ENCODE data around the gene RPS6KL1. TPM values are rescaled to one million over a fixed set of nuclear protein-coding genes. Genes with fewer than 3 reads are reported as not detected.

The RPS6KL1 gene, protein sequence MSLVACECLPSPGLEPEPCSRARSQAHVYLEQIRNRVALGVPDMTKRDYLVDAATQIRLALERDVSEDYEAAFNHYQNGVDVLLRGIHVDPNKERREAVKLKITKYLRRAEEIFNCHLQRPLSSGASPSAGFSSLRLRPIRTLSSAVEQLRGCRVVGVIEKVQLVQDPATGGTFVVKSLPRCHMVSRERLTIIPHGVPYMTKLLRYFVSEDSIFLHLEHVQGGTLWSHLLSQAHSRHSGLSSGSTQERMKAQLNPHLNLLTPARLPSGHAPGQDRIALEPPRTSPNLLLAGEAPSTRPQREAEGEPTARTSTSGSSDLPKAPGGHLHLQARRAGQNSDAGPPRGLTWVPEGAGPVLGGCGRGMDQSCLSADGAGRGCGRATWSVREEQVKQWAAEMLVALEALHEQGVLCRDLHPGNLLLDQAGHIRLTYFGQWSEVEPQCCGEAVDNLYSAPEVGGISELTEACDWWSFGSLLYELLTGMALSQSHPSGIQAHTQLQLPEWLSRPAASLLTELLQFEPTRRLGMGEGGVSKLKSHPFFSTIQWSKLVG
- 1.0 TPM for polyA plus RNA-seq (2012; ENCODE audit: low read depth, missing spikeins)

GRCh38 chr14:74922752-74923401, at the start of gene RPS6KL1:
TSS of gene RPS6KL1 (minus strand) at chr14:74923260. CDS start at chr14:74921541, 1,719 bp downstream.
- peak; percentile 97 for FAIRE-seq

GRCh38 chr14:74968811-74969210, 45.8 kb upstream of the RPS6KL1 start:
- no peak for DNase-seq (ENCODE audit: insufficient read length, low spot score)
- no peak for TF ChIP-seq POLR2A (IDR thresholded peaks at IDR 0.05; ENCODE audit: low read depth, low read length)
- TF ChIP-seq SPI1 (IDR thresholded peaks at IDR 0.05; ENCODE audit: low read depth, low read length), result no peak
- no peak for TF ChIP-seq TAF1 (IDR thresholded peaks at IDR 0.05; ENCODE audit: low read depth, low read length)
- no peak for FAIRE-seq

More at GRCh38 chr14:74922752-74923401, at the start of gene RPS6KL1:
- no peak for TF ChIP-seq POU2F2 (IDR thresholded peaks at IDR 0.05; ENCODE audit: low read depth, low read length)
- no peak for TF ChIP-seq SPI1 (IDR thresholded peaks at IDR 0.05; ENCODE audit: low read depth, low read length)
- no peak for TF ChIP-seq POLR2AphosphoS5 (IDR thresholded peaks at IDR 0.05; ENCODE audit: low read depth, low read length)
- TF ChIP-seq POLR2A (IDR thresholded peaks at IDR 0.05; ENCODE audit: low read depth, low read length), result no peak
- TF ChIP-seq TAF1 (IDR thresholded peaks at IDR 0.05; ENCODE audit: low read depth, low read length), result no peak
- no peak for TF ChIP-seq PAX5 (IDR thresholded peaks at IDR 0.05; ENCODE audit: insufficient read depth, low read length, severe bottlenecking)
- DNase-seq (ENCODE audit: insufficient read length, low spot score), result peak; percentile 97

DNA sequence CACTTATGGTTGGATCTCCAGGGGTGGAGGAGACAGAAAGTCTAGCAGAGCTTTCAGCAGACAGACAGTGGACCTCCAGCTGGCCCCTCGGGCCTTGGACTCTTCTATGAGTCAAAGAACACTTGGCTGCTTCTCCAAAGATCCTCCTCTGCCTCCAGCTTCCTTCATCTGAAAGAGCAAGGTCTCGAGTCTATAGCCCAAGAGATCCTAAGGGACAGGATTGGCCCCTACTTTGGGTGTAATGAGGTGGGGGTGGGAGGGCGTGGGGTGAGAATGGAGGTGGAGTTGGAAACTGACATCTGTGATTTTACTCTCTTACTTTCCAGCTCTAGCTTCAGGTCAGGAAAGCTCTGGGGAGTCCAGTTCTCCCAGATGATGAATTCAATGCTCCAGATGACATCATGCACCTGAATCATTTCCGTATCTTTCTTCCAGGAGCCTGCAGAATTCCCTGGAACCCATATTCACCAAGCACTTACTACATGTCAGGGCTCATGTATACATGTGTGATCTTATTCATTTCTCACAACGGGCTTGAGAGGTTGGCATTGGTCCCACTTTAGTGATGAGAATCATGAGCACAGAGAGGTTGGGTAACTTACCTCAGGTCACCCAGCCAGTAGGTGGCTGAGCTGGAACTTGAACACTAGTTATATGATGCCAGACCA, 42.6 kb upstream of the RPS6KL1 start:
- no peak for DNase-seq (ENCODE audit: insufficient read length, low spot score)
- TF ChIP-seq POLR2A (IDR thresholded peaks at IDR 0.05; ENCODE audit: low read depth, low read length), result no peak
- TF ChIP-seq SPI1 (IDR thresholded peaks at IDR 0.05; ENCODE audit: low read depth, low read length), result no peak
- no peak for TF ChIP-seq PAX5 (IDR thresholded peaks at IDR 0.05; ENCODE audit: insufficient read depth, low read length, severe bottlenecking)
- no peak for TF ChIP-seq TAF1 (IDR thresholded peaks at IDR 0.05; ENCODE audit: low read depth, low read length)
- TF ChIP-seq POU2F2 (IDR thresholded peaks at IDR 0.05; ENCODE audit: low read depth, low read length), result no peak
- no peak for TF ChIP-seq POLR2AphosphoS5 (IDR thresholded peaks at IDR 0.05; ENCODE audit: low read depth, low read length)
- no peak for FAIRE-seq

GRCh38 chr14:74964787-74965485, 41.9 kb upstream of the RPS6KL1 start:
- TF ChIP-seq SPI1 (IDR thresholded peaks at IDR 0.05; ENCODE audit: low read depth, low read length) (no peak), PAX5 (IDR thresholded peaks at IDR 0.05; ENCODE audit: insufficient read depth, low read length, severe bottlenecking) (no peak), POU2F2 (IDR thresholded peaks at IDR 0.05; ENCODE audit: low read depth, low read length) (no peak), POLR2A (IDR thresholded peaks at IDR 0.05; ENCODE audit: low read depth, low read length) (no peak), TAF1 (IDR thresholded peaks at IDR 0.05; ENCODE audit: low read depth, low read length) (no peak), POLR2AphosphoS5 (IDR thresholded peaks at IDR 0.05; ENCODE audit: low read depth, low read length) (no peak)
- FAIRE-seq (no peak), DNase-seq (ENCODE audit: insufficient read length, low spot score) (no peak)

DNA sequence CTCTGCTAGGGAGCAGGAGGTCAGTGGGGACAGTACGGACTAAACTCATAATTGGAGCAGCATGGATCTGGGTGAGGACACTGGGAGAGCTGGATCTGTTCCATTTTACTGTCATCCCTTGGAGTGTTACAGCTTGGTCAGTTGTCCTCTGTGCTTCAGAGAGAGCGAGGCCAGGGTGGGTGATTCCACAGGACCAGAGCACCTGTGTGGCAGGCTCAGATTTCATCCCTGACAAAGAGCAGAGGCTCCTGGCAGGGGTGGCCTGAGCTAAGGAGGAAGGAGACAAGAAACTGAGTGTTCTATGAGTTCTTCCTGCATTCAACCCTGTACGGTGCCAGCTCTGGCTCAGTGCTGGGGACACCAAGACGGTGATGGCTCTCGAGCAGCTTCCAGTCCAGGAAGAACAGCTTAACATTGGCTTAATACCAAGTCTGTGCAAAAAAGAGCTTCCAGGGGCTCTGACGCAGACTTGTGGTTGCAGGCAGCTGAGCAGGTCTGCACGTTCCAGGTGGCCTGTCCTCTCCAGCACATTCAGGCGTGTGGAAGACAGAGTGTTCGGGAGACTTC, 40.7 kb upstream of the RPS6KL1 start:
- DNase-seq (ENCODE audit: insufficient read length, low spot score) (no peak), FAIRE-seq (no peak)
- TF ChIP-seq POLR2A (IDR thresholded peaks at IDR 0.05; ENCODE audit: low read depth, low read length) (no peak), POU2F2 (IDR thresholded peaks at IDR 0.05; ENCODE audit: low read depth, low read length) (no peak), TAF1 (IDR thresholded peaks at IDR 0.05; ENCODE audit: low read depth, low read length) (no peak), PAX5 (IDR thresholded peaks at IDR 0.05; ENCODE audit: insufficient read depth, low read length, severe bottlenecking) (no peak), POLR2AphosphoS5 (IDR thresholded peaks at IDR 0.05; ENCODE audit: low read depth, low read length) (no peak), SPI1 (IDR thresholded peaks at IDR 0.05; ENCODE audit: low read depth, low read length) (no peak)

DNA sequence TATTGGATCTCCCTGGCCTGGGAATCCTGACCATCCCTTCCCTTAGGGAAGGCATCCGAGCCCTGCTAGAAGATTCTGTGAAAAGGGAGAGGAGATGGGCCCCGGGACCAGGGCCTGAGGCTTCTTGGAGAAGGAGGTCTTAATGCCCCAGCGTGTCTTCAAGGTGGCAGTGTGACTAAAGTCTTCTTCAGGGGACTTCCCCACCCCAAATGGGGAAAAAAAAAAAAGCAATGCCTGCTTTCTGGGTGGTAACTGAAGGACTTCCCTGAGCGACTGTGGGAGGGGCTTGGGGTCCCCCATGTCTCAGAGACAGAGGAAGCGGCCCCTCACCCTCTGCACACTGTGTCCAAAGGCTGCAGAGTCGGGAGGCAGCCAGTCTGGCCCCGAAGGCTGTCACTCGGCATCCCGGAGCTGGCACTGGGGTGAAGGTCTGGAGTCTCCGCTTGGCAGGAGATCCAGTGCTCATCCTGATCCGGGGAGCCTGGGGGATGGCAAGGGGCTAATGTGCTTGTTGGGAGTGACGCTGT, 40.2 kb upstream of the RPS6KL1 start:
- no peak for DNase-seq (ENCODE audit: insufficient read length, low spot score)
- no peak for FAIRE-seq
- TF ChIP-seq PAX5 (IDR thresholded peaks at IDR 0.05; ENCODE audit: insufficient read depth, low read length, severe bottlenecking) (no peak), POLR2AphosphoS5 (IDR thresholded peaks at IDR 0.05; ENCODE audit: low read depth, low read length) (no peak), TAF1 (IDR thresholded peaks at IDR 0.05; ENCODE audit: low read depth, low read length) (no peak), SPI1 (IDR thresholded peaks at IDR 0.05; ENCODE audit: low read depth, low read length) (no peak), POLR2A (IDR thresholded peaks at IDR 0.05; ENCODE audit: low read depth, low read length) (no peak), POU2F2 (IDR thresholded peaks at IDR 0.05; ENCODE audit: low read depth, low read length) (no peak)

- FAIRE-seq (peak; percentile 89), DNase-seq (ENCODE audit: insufficient read length, low spot score) (no peak)
- TF ChIP-seq PAX5 (IDR thresholded peaks at IDR 0.05; ENCODE audit: insufficient read depth, low read length, severe bottlenecking) (no peak), SPI1 (IDR thresholded peaks at IDR 0.05; ENCODE audit: low read depth, low read length) (peak; percentile 76)
These were observed 39.4 kb upstream of the RPS6KL1 start for GRCh38 chr14:74962493-74962892.

- no peak for DNase-seq (ENCODE audit: insufficient read length, low spot score)
- FAIRE-seq, result no peak
- TF ChIP-seq SPI1 (IDR thresholded peaks at IDR 0.05; ENCODE audit: low read depth, low read length) (peak; percentile 40; the same call in 1 of the 2 replicates), PAX5 (IDR thresholded peaks at IDR 0.05; ENCODE audit: insufficient read depth, low read length, severe bottlenecking) (no peak)
These were observed 39.0 kb upstream of the RPS6KL1 start for GRCh38 chr14:74962046-74962445.

All from GM12891 (cell line).